GM21786 (cell line): ENCODE results near the gene SYT5.
"Not testable (repeated sequence)": the region's sequence is repeated elsewhere in the genome, so short reads cannot be mapped to it uniquely, and the experiment has no call there.

Experiments
- ATAC-seq: cut with Tn5 transposase; IDR thresholded peaks from one replicate; pipeline ENCODE4 v1.9.1; 2021; ENCODE audit not compliant: unreplicated experiment

The SYT5 gene

DNA sequence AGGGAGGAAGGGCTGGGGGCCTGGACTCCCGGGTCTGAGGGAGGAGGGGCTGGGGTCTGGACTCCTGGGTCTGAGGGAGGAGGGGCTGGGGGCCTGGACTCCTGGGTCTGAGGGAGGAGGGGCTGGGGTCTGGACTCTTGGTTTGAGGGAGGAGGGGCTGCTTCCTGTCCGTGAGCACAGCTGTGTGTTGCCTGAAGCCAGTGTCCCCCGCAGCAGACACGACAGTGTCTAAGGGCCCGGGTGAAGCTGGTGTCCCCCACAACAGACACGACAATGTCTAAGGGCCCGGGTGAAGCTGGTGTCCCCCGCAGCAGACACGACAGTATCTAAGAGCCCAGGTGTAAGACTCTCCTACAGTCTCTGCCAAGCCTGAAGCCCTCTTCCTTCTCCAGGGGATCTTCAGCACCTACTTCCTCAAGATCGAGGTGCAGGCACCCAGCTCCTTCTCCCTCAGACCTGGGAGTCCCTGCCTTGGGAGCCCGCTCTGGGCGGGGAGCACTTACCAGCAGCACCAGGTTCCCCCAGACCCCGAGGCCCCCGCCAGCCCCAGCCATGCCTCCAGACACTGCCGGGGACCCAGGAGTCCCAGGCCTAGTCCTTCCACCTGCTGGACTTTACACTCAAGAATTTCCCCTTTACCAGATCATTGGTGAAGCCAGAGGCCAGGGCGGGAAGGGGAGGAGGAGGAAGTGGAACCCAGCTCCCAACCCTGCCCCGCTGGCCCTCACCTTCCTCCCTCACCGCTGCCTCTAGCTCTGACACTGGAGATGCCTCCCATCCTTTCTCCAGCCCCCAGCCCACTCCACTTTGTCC is 29.0 kb upstream of the SYT5 start, which contains the start of gene PTPRH:
Gene PTPRH, minus strand, starts transcription at position 622 of the 813 bp plus-strand sequence. Its CDS starts 68 bp downstream, at position 554.
- ATAC-seq: no peak

DNA sequence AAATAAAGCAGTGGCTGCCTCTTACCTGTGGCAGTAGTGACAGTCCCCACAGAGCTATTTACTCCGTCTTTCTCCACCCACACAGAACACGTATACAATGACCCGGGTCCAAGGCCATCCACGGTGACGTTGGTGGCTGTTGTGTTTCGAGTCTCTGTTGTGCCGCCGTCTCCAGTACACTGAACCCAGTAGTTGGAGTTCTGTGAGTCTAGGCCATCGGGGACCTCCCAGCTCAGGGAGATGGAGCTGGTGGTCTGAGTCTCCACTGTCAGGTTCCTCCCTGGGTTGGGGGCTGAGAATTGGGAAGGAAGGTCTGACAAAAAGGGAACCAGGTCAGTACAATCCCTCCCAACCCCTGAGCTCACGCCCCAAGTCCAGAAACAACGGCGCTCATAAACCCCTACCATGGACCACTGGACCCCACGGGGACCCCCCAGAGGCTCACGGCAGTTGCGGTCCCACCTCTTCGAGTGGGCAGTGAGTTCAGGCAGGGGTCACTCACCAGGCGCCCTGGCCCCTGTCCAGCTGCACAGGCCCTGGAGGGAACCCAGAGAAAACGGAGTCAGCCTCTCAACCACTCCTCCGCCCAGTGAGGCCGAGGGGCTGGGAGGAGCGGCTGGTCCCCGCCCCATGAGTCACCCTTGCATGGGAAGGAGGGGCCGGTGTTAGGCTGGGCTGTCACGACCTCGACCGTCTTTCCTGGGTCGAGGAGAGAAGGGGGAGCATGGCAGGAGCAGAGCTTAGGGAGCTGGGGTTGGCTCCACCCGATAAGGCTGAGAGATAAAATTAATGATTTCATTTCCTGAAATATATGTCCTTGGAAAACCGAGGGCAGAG is 26.8 kb upstream of the SYT5 start:
- ATAC-seq: no peak

DNA sequence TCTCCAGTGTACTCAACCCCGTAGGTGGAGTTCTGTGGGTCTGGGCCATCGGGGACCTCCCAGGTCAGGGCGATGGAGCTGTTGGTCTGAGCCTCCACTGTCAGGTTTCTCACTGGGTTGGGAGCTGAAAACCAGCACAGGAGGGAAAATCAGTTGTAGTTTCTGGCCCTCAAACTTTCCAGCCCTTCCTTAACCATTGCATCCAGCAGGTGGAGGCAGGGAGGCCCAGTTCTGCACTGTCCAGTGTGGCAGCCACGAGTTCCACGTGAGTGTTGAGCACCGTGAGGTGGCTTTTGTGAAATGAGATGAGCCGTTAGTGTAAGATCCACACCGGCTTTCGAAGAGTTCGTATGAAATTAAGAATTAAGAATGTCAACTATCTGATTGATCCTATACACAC is 22.1 kb upstream of the SYT5 start:
- not testable (repeated sequence) for ATAC-seq

DNA sequence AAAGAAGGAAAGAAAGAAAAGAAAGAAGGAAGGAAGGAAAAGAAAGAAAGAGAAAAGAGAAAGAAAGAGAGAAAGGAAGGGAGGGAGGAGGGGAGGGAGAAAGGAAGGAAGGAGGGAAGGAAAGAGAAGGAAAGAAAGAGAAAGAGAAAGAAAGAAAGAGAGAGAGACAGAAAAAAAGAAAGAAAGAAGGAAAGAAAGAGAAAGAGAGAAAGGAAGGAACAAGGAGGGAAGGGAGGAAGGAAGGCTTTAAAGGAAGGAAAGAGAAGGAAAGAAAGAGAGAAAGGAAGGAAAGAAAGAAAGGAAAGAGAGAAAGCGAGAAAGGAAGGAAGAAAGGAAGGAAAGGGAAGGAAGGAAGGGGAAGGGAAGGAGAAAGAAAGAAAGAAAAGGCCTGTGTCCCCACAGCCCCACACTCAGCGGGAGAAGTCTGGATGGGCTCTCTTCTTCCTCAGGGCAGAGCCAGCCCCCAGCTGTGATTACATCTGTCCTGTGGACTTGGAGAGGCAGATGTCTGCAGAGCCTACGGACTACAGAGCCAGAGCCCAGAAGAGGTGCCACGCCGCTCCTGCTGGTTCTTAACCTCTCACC is 19.6 kb upstream of the SYT5 start:
- no peak for ATAC-seq

DNA sequence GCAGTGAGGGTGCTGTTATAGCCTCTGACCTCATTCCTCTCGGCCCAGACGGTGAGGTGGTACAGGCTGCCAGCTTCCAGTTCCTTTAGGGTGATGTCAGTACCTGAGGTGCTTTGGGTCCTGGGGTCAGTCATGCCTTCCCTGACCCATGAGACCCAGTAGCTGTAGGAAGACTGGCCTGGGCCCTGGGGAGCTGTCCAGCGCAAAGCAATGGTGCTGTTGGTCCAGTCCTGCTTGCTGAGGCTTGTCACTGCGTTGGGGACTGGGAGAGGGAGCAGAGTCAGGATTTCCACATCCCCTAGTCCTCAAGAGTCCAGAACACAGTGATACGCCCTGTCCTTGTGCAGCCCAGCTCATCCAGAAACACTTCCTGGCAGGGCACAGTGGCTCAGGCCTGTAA is 18.6 kb upstream of the SYT5 start:
- ATAC-seq: no peak

DNA sequence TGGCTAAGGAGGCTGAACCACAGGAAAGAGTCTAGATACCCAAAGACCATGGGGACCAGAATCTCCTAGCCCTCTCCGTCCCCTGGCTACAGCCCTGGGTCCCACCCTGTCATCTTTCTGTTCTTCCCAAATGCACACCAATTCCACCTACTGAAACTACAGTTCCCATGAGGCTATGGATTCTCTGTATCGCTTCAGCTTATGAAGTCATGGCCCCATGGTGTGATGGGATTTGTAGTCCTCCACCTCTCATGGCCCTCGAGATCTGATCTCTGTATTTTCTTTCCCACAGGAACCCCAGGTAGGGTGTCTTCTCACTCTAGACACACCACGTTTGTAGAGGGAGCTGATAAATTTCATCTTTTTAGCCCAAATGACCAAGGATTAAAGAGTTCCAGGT is 17.4 kb upstream of the SYT5 start:
- no peak for ATAC-seq

DNA sequence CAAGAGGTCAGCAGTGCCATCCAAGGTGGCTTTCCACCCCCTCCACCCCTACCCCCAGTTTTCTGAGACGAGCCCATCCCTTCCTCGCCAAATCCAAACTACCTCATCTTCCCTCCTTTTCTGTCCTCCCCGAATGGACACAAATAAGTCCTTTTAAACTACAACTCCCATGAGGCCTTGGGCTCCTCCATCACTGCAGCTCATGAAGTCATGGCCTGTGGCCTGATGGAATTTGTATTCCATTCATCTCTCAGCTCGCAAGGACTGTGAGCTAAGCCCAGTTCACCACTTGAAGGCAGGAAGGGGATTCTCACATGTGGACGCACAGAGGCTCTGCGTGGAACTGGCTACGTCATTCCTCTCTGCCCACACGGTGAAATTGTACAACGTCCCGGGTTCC is 16.7 kb upstream of the SYT5 start:
- no peak for ATAC-seq

DNA sequence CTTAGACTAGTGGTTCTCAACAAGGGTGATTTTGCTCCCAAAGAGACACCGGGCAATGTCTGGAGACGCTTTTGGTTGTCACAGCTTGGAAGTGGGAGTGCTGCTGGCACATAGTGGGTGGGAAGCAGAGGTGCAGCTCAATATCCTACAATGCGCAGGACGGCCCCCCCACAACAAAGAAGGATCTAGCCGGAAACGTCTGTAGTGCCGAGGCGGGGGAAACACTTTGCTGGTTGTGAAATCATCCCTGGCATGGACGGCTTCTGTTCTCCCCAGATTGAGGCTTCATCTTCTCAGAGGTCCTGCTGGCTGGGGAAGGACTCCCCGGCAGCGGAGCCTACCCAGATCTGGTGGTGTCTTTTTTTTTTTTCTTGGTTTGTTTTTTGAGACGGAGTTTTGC is 13.4 kb upstream of the SYT5 start:
- no peak for ATAC-seq

DNA sequence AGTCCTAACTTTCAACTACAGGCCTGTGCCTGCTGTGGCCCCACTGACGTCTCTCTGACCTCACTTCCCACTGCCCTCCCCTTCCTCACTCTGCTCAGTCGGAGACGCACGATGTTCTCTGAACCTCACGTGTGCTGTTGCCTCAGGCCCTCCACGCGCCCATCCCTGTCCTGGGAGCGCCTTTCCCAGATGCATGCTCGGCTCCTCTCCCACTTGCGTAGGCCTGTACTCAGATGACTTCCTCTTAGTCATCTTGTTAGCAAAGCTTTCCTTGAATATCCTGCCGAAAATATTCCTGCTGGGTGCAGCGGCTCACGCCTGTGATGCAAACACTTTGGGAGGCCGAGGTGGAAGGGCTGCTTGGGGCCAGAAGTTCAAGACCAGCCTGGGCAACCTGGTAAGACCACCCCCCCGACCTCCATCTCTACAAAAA is 9.3 kb upstream of the SYT5 start:
- ATAC-seq: no peak

DNA sequence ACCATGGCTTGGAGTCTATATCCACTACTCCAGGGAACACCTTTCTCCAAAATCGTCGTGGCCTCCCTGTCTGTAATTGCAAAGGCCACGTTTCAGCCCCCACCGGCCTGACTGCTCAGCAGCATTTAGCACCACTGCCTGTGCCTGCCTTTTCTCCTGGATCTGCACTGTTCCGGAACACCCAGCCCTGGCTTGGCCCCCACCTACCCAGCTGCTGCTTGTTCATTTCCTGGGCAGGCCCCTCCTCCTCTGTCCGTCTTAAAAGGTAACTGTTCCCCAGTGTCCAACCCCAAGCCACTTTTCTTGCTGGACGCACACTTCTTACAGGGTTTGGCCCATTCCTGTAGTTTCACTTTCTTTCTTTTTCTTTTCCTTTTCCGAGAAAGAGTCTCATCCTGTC is 8.5 kb upstream of the SYT5 start:
- ATAC-seq: no peak

DNA sequence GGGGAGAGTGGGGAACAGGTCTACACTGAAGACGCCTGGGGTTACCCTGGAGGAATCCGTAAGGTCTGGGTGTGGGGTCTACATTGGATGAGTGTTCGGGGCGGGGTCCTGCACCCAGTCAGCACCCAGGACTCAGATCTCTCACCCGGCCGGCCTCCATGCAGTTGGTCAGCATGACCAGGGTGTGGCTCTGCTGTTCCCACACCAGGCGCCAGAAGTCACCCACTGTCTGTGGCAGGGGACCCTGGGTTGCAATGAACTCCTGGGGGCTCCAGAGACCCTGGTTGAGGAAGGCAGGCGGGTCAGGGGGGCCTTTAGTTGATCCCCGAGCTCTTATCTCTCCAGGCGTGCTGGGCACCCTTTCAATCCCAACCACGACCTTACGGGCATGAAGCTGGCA is 6.0 kb upstream of the SYT5 start:
- ATAC-seq: no peak

DNA sequence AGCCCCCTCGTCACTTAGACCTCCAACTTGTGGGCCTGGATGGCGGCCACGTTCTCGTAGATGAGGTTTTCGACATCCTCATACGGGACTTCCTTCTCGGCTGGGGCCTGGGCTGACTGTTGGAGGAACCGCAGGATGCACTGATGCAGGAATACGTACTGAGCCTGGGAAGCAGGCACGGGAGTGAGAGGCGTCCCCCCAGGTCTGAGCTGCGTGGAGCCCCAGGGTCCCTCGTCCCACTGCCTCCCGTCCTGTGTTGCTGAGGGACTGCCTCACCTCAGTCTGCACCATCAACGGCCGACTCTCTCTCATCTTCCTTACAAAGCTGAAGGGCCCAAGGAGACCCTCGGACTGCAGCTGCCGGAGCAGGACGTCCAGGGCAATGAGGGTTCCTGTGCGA is 1.7 kb upstream of the SYT5 start:
- no peak for ATAC-seq

DNA sequence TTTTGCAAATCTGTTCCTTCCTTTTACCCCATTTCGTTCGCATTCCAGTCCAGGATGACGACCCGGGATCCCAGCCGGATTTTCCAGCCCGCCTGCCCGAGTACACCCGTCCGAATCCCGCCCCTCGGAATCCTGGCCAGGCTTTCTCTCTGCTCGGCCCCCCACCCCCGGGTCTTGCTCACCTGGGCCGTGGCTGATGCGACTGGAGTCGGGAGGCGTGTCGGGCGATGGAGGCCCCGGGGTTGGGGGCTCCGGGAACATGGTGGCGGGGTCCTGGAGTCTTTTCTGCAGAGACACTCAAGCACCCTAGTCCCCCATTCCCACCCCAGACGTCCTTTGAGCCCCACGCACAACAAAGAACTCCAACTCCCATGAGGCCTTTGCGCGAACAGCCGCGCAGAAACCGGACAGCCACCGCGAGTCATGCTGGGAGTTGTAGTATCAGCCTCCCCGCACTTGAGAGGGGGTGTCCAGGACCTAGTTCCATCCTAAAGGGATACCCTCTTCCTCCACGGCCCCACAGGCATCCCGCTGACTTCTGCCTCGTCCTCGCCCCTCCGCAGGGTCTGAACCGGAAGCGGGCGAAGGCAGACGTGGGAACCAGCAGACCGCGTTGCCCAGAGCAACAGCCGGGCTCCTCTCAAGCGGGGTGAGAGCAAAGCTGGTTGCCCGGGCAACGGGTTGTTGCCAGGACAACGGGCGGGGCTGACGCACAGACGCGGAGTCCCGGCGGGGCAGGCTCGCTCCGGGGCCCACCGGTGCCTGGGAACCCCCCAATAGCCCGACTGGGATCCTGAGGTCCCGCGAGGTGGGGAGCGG is 1.1 kb downstream of the SYT5 start:
- peak; percentile 75 for ATAC-seq

DNA sequence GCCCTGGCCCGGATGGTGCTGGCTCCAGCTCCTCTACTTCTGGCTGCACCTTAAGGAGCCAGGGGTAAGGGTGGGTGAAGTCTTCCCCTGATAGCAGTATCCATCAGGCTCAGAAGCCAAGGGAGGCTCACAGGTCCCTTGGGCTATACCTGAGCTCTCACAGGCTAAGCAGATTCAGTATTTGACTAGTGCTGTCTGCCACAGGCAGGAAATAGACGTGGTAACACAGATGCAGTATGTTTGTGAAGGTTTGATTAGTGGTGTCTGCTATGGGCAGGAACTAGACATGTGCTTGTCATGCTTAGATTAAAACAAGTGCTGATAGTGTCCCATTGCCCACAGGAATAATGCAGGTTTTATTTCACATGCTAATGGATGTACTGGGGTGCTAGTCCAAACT is 4.0 kb downstream of the SYT5 start:
- no peak for ATAC-seq

DNA sequence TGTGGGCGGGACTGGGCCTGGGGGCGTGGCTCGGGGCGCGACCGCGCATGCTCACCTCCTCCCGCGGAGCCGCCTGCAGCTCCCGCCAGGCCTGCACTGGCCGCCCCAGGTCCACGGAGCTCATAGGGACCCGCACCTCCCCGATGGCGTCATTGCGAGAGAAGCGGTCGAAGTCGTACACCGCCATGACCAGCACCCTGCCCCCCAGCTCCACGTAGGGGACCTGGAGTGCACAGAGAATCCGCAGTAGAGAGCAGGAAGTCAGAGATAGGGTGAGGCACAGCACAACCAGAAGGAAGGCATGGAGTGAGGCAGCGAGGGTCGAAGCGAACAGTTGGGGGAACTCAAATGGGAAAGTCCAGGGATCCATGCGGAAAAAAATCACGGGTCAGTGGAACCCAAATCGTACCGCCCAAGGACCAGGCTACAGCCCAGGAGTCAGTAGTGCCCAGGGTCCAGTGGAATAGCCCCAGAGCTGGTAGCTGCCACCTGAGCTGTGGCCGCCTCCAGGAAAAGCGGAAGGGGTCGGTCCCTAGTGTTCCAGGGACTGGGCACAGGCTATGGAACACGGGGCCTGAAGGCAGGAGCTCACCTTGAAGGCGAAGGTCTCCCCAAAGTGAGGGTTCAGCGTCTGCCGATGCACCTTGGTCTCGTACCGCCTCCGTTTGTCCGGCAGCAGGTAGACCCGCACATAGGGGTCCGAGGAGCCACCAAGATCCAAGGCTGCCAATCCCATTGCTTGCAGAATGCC is 4.8 kb downstream of the SYT5 start:
- no peak for ATAC-seq

DNA sequence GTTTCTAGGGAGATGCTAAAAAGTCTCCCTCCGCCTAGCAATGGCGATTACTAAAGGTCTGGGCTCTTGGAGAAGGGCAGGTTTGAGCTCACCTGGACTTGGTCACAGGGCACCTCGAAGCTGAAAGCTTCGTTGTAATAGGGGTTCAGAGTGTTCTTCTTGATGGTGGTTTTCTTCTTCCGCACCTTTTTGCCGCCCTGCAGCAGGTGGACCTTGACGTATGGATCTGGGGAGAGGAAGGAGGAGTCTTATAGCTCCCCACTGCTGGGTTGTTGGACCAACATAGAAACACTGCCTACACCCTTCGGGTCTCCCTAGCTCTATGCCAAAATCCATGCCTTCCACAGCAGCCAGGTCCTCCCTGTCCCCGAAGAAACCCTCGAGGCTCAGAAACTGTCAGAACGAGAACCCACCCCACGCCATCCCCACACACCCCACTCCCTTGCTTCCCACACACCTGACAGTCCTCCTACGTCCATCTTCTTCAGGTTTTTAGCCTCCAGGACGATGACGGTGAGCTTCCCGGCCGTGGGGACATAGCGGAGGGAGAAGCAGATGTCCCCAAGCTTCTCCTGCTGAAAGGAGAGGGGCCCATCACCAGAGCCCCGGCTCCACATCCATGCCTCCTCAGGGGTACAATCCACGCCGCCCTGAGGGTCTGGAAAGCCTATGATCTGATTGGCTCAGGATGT is 5.5 kb downstream of the SYT5 start:
- no peak for ATAC-seq

DNA sequence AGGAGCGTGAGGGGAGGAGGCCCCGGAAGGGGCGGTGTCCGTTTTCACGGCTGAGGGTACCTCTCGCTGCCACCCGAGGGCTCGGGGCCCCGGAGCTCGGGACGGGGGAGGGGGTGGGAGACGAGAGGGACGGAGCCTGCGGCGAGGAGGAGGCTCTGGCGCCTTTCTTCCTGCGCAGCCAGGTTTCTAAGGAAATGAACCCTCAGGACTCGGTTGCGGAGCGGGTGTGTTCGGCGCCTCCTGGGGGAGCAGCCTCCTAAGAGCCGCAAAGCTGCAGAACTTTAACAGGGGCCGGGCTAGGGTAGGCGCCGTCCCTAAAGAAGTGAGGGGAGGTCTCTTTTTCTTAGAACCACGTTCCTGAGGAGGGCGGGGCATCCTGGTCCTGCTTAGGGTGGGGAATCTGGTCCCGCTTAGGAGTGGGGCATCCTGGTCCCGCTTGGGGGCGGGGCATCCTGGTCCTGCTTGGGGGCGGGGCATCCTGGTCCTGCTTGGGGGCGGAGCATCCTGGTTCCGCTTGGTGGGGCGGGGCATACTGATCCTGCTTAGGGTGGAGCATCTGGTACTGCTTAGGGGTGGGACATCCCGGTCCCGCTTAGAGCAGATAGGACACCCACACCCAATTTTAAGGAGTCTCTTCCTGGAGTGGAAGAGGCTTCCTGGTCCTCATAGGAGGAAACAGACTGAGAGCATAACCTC is 6.2 kb downstream of the SYT5 start:
- ATAC-seq: no peak

DNA sequence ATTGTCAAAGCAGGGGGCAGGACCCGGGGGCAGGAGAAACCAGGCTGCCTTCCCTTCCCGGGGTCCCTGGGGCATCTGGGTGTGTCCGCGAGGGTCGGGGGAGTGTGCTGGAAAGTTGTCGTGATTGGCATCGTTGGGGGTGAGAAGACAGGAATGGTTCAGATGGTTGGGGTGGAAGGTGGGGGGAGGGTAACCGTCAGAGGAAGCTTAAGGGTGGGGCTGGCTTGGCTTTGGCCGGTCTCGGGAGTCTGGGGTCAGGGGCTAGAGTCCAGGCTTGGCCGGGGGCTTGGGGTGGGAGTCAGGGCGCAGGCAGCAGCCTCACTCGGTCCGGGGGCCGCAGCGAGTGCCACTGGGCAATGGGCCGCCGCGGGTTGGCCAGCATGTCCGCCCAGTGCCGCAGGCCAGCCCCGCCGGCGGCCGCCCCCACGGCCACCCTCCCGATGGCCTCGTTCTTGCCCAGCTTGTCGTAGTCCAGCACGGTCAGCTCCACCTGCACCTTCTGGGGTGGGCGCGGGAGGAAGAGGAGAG is 6.8 kb downstream of the SYT5 start:
- no peak for ATAC-seq

DNA sequence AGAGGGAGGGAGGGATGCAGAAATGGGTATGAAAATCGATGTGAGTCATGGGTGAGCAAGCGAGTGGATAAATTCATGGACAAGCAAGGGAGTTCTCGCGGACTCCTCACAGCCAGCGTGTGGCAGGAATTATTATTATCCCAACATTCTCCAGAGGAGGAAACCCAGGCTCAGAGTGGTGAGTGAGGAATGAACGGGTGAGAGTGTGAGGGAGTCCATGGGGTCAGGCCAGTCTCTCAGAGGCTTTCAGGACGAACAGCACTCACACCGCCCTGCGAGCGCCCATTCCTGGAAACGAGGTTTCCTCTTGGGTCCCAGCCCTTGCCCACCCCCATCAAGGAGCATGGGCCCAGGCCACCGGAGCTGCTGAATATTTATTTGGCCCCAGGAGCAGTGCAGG is 7.3 kb downstream of the SYT5 start:
- ATAC-seq: no peak
